GM23338 (cell line): ENCODE results near the gene PIEZO2. TPM values are rescaled to one million over a fixed set of nuclear protein-coding genes. Genes with fewer than 3 reads are reported as not detected.

Experiments
- ATAC-seq: fragments of 200-7000 bp; cut with Tn5 transposase; 3 replicates; pipeline ENCODE4 v1.9.1; 2020
- DNase-seq: peaks from one replicate; pipeline ENCODE4 v3.0.0-alpha.2; 2015; ENCODE audit warnings: low spot score
- H2AFZ ChIP-seq: fragments of 200-600 bp; sonication (generic); 2 replicates; pipeline ENCODE4 v1.8.0; 2016; ENCODE audit warnings: antibody characterized with exemption, mild to moderate bottlenecking, moderate library complexity
- H3F3A ChIP-seq: fragments of 200-600 bp; sonication (generic); replicated peaks from 2 replicates; pipeline ENCODE4 v1.8.0; 2017; ENCODE audit warnings: antibody characterized with exemption, mixed run types, low read depth
- H3K27ac ChIP-seq: fragments of 200-600 bp; sonication (generic); 2 replicates; pipeline ENCODE4 v1.6.1; 2016; ENCODE audit warnings: low read depth
- H3K27me3 ChIP-seq: fragments of 200-600 bp; sonication (generic); 2 replicates; pipeline ENCODE4 v1.8.0; 2016; ENCODE audit warnings: mild to moderate bottlenecking, mixed run types, moderate library complexity; ENCODE audit not compliant: insufficient read depth
- H3K36me3 ChIP-seq: fragments of 200-600 bp; sonication (generic); 2 replicates; pipeline ENCODE4 v1.8.0; 2016; ENCODE audit warnings: mild to moderate bottlenecking; ENCODE audit not compliant: insufficient read depth
- H3K4me1 ChIP-seq: fragments of 200-600 bp; sonication (generic); 2 replicates; pipeline ENCODE4 v1.8.0; 2016; ENCODE audit warnings: mild to moderate bottlenecking, moderate library complexity; ENCODE audit not compliant: insufficient read depth
- H3K4me2 ChIP-seq: fragments of 200-600 bp; sonication (generic); 2 replicates; pipeline ENCODE4 v1.7.1; 2017; ENCODE audit warnings: mixed run types
- H3K4me3 ChIP-seq: fragments of 200-600 bp; sonication (generic); 2 replicates; pipeline ENCODE4 v1.6.1; 2016; ENCODE audit warnings: mixed run types
- H3K79me2 ChIP-seq: fragments of 200-600 bp; sonication (generic); replicated peaks from 2 replicates; pipeline ENCODE4 v1.8.0; 2017; ENCODE audit warnings: mild to moderate bottlenecking; ENCODE audit not compliant: insufficient read depth
- H3K9me2 ChIP-seq: fragments of 200-600 bp; sonication (generic); 2 replicates; pipeline ENCODE4 v1.8.0; 2017; ENCODE audit not compliant: insufficient read depth
- H4K20me1 ChIP-seq: fragments of 200-600 bp; sonication (generic); replicated peaks from 2 replicates; pipeline ENCODE4 v1.8.0; 2017; ENCODE audit warnings: mild to moderate bottlenecking; ENCODE audit not compliant: insufficient read depth
- H3K27ac Mint-ChIP-seq: 2 replicates; pipeline ENCODE4 v1.8.0; 2020; ENCODE audit warnings: inconsistent platforms, mild to moderate bottlenecking, moderate library complexity, mixed read lengths
- H3K27me3 Mint-ChIP-seq: 3 replicates; pipeline ENCODE4 v1.8.0; 2022; ENCODE audit warnings: low read depth, mild to moderate bottlenecking, moderate library complexity, mixed read lengths, inconsistent platforms; ENCODE audit not compliant: insufficient read depth, poor library complexity
- H3K36me3 Mint-ChIP-seq: 3 replicates; pipeline ENCODE4 v1.8.0; 2021; ENCODE audit warnings: low read depth, mild to moderate bottlenecking, inconsistent platforms, moderate library complexity, mixed read lengths
- H3K4me1 Mint-ChIP-seq: 3 replicates; pipeline ENCODE4 v1.8.0; 2020; ENCODE audit warnings: mild to moderate bottlenecking, inconsistent platforms, mixed read lengths
- H3K4me3 Mint-ChIP-seq: 3 replicates; pipeline ENCODE4 v1.8.0; 2021; ENCODE audit warnings: moderate library complexity, mild to moderate bottlenecking, inconsistent platforms, mixed read lengths
- H3K9me3 Mint-ChIP-seq: 3 replicates; pipeline ENCODE4 v1.8.0; 2020; ENCODE audit warnings: moderate library complexity, mild to moderate bottlenecking, inconsistent platforms, mixed read lengths
- ETS1 ChIP-seq: IDR thresholded peaks from 2 replicates; pipeline ENCODE4 v1.6.1; 2016; ENCODE audit warnings: antibody characterized with exemption
- EZH2 ChIP-seq: fragments of 200-600 bp; sonication (generic); IDR thresholded peaks from one replicate; pipeline ENCODE4 v1.8.0; 2017; ENCODE audit warnings: antibody characterized with exemption, mild to moderate bottlenecking, low read depth; ENCODE audit not compliant: unreplicated experiment
- EZH2phosphoT487 ChIP-seq: fragments of 200-600 bp; sonication (generic); IDR thresholded peaks from one replicate; pipeline ENCODE4 v1.8.1; 2018; ENCODE audit warnings: antibody characterized with exemption; ENCODE audit not compliant: unreplicated experiment
- JUNB ChIP-seq: IDR thresholded peaks from one replicate; pipeline ENCODE4 v1.6.1; 2016; ENCODE audit warnings: antibody characterized with exemption; ENCODE audit not compliant: unreplicated experiment
- NANOG ChIP-seq: IDR thresholded peaks from 2 replicates; pipeline ENCODE4 v1.6.1; 2016; ENCODE audit warnings: antibody characterized with exemption, borderline replicate concordance
- POLR2AphosphoS5 ChIP-seq: IDR thresholded peaks from 2 replicates; pipeline ENCODE4 v1.6.1; 2016; ENCODE audit warnings: antibody characterized with exemption, low read depth
- ZNF114 ChIP-seq: fragments of 250-450 bp; sonication (Bioruptor Pico); IDR thresholded peaks from 2 replicates; pipeline ENCODE4 v1.5.0; 2020; ENCODE audit warnings: mild to moderate bottlenecking, moderate library complexity
- ZNF331 ChIP-seq: fragments of 250-450 bp; sonication (Bioruptor Pico); IDR thresholded peaks from 2 replicates; pipeline ENCODE4 v1.5.0; 2020; ENCODE audit warnings: low read depth, mild to moderate bottlenecking, moderate library complexity
- ZNF462 ChIP-seq: fragments of 250-450 bp; sonication (Bioruptor Pico); IDR thresholded peaks from 2 replicates; pipeline ENCODE4 v1.5.0; 2020; ENCODE audit warnings: mild to moderate bottlenecking, moderate library complexity
- polyA plus RNA-seq: library from polyadenylated mRNA; unstranded; fragments of >200 nt; fragmentation: Nextera tagmentation; extraction: Ambion mirVana; gene quantifications from 2 replicates; pipeline ENCODE4 v1.2.1, GENCODE V29; 2016
- total RNA-seq: library from RNA; depleted of rRNA; stranded (reverse); fragments of >200 nt; shearing (Covaris generic); gene quantifications from 2 replicates; pipeline ENCODE4 v1.2.3, GENCODE V29; 2014

Gene PIEZO2
- total and polyA plus RNA-seq, 2 experiments from 2014 or later, result 4.8 to 8.2 TPM

DNA sequence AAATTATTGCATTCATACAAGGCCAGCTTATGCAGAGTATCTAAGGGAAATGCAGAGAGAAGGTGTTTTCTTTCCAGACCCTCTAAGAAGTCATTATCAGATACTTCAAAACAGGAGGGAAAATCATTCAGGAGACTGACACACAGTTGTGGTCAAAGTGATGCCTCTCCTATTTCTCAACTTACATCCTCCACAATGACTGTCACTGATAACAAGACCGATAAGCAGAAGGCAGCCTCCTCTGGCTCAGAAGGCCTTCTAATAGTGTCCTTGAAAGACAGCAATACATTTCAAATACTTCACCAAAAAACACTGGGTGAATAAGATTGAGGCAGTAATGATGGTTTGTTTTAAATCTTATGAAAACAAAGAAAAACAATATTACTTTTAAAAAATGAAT is 199.7 kb downstream of the PIEZO2 start:
- Histone ChIP-seq H3F3A (no peaks in the 10 kb centered on the region), H3K4me2 (no peak overlapping the region), H2AFZ (no peak overlapping the region), H3K36me3 (peaks cover 12% of the 10 kb centered on the region; the same call in 1 of the 2 replicates), H3K4me1 (peaks cover 2% of the 10 kb centered on the region; the same call in 1 of the 2 replicates), H3K27ac (no peak overlapping the region), H3K27me3 (no peaks in the 10 kb centered on the region), H3K9me2 (no peaks in the 10 kb centered on the region), H3K4me3 (no peak overlapping the region), H4K20me1 (no peaks in the 10 kb centered on the region), H3K79me2 (no peaks in the 10 kb centered on the region)
- peaks cover 25% of the 10 kb centered on the region for H3K36me3 Mint-ChIP-seq
- DNase-seq (no peak), ATAC-seq (no peak)
- no peak overlapping the region for H3K27ac Mint-ChIP-seq
- TF ChIP-seq ETS1, result no peak
- no peak for TF ChIP-seq EZH2phosphoT487
- no peak for TF ChIP-seq ZNF114 (CRISPR knock-in tag)
- no peak for TF ChIP-seq ZNF331 (CRISPR knock-in tag)
- no peak for TF ChIP-seq NANOG
- no peak for TF ChIP-seq EZH2
- no peak for TF ChIP-seq ZNF462 (CRISPR knock-in tag)
- no peak for TF ChIP-seq JUNB
- TF ChIP-seq POLR2AphosphoS5, result no peak
- peaks cover 12% of the 10 kb centered on the region; the same call in 2 of the 3 replicates for H3K4me1 Mint-ChIP-seq
- H3K4me3 Mint-ChIP-seq, result no peak overlapping the region
- H3K27me3 Mint-ChIP-seq, result no peaks in the 10 kb centered on the region
- H3K9me3 Mint-ChIP-seq, result peaks cover 19% of the 10 kb centered on the region
